Endometrial microvascular endothelial cells (primary cell): ENCODE data around the gene COG3. TPM values are rescaled to one million over a fixed set of nuclear protein-coding genes. Genes with fewer than 3 reads are reported as not detected.

Source experiments
- in situ Hi-C: cut with HindIII; loops from 2 replicates; pipeline ENCODE4 v1.10.0; 2017; ENCODE audit warnings: low sequenced_read_pairs, low pct_unique_long_range_greater_than_20kb; ENCODE audit errors: inconsistent ontology term
- total RNA-seq: library from RNA; depleted of rRNA; stranded (reverse); fragments of >200 nt; gene quantifications from one replicate; pipeline ENCODE4 v1.2.3, GENCODE V29; 2015; ENCODE audit errors: inconsistent ontology term

Gene COG3
- total RNA-seq, 1 donor from 2014 or later, result 20.2 TPM

DNA sequence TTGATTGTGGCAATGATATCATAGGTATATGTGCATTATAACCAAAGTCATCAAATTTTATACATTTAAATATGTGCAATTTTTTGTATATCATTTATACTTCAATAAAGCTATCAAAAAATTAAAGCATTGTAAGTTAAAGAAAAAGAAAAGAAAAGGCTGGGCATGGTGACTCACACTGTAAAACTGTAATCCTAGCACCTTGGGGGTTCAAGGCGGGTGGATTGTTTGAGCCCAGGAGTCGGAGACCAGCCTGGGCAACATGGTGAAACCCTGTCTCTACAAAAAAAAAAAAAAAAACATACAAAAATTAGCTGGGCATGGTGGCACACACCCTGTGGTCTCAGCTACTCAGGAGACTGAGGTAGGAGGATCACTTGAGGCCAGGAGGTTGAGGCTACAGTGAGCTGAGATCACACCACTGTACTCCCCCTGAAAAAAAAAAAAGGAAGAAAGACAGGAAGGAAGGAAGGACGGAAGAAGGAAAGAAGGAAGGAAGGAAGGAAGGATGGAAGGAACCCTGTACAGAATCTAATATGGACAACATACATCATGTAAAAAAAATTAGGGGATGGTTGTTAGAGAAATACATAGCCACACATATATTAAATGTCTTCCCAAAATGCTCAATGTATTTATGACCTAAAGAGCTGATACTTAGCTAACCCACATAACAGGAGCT lies 24.8 kb upstream of the COG3 start:
- in situ Hi-C loops, result no loop called here

GRCh38 chr13:45441633-45442032 lies 23.1 kb upstream of the COG3 start:
- in situ Hi-C loops, result no loop called here

GRCh38 chr13:45445053-45445452 lies 19.7 kb upstream of the COG3 start:
- in situ Hi-C loops, result no loop called here

DNA sequence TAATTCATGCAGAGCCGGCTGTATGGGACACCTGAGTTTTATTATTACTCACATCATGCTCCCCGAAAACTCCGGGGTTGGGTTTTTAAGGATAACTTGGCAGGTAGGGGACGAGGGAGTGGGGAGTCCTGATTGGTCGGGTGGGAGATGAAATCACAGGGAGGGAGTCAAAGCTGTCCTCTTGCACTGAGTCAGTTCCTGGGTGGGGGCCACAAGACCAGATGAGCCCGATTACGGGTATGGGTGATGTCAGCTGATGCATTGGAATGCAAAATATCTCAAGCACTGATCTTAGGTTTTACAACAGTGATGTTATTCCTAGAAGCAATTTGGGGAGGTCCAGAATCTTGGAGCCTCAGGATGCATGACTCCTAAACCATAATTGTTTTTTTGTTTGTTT lies 18.6 kb upstream of the COG3 start:
- in situ Hi-C loops, result no loop called here

DNA sequence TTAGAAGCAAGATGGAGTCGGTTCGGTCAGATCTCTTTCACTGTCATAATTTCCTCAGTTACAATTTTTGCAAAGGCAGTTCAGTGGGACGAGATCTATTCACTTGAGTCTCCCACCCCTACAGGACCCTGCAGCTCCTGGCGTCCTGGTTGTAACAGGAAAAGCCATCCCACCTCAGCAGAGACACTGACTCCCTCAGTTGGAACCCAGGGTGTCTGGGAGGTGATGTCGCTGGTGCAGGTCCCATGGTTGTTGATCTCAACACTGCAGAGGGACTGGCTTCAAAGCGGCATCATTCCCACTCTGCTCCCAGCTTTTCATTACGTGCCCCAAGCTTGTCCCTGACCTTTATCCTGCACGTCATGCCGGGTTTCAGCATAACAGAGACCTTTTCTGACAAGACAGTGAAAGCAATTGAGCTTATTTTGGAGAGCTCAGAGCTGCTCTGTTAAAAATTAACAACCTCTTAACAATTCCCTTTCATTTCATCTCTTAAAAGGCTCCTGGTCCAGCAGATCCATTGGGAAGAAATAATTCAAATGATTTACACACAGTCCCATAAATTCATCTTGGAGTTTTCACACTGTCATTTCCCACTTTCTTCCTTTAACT lies 17.6 kb upstream of the COG3 start:
- in situ Hi-C loops, result no loop called here

- in situ Hi-C loops, result no loop called here
These were observed 15.7 kb upstream of the COG3 start for GRCh38 chr13:45448965-45449559.

DNA sequence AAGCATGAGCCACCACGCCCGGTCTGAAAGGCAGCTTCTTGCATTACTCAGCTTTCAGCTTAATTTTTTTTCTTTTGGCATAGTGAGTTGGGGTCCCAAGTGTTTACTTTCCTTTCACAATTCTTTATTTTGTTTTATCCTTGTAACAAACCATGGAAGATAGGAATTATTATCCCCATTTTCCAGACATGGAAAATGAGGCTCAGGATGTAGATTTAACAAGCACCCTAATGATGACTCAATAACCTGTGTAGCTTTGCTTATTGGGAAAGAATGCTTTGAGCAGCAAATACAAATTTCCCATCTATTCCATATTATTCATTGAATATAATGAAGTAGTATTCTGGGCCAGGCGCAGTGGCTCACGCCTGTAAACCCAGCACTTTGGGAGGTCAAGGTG lies 13.5 kb upstream of the COG3 start:
- in situ Hi-C loops, result no loop called here

- in situ Hi-C loops, result no loop called here
These were observed 10.5 kb upstream of the COG3 start for GRCh38 chr13:45454204-45454603.

DNA sequence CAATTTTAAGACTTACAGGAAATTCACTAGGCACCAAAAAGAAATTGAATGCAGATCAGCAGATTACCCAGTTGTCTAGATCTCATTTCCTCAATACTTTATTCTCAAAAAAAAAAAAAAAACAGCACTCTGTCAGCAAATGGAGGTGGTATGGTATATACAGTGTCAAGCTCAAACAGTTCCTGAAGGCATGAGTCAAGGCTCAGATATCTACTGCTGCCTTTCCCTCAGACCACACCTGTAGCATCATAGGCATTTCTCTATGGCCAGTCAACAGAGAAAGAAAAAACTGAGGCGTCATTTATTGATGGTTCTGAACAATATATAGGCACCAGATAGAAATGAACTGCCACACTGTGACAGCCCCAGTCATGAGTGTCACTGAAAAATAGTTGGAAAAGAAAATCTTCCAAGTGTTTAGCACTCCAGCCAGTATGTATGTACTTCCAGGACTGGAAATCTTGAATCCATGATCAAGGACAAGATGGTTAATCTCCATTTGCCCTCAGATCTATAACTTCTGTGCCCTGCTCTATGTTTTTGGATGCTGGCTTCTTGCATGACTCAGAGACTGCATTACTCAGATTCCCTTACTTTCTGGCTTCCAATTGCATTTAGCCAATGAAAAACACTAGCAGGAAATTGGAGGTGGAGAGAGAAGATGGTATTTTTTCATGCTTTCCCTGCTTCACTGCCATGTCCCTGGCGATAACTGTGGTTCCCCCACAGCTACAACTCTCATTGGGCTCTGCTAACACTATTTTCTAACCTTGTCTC lies 8.4 kb upstream of the COG3 start:
- in situ Hi-C loops, result no loop called here

- in situ Hi-C loops, result no loop called here
These were observed 525 bp upstream of the COG3 start for GRCh38 chr13:45464141-45464686.

- in situ Hi-C loops, result no loop called here
These were observed 1.6 kb downstream of the COG3 start for GRCh38 chr13:45466359-45466758.

GRCh38 chr13:45468635-45469034 lies 3.9 kb downstream of the COG3 start:
- in situ Hi-C loops, result no loop called here

- in situ Hi-C loops, result no loop called here
These were observed 7.5 kb downstream of the COG3 start for GRCh38 chr13:45472171-45472705.

DNA sequence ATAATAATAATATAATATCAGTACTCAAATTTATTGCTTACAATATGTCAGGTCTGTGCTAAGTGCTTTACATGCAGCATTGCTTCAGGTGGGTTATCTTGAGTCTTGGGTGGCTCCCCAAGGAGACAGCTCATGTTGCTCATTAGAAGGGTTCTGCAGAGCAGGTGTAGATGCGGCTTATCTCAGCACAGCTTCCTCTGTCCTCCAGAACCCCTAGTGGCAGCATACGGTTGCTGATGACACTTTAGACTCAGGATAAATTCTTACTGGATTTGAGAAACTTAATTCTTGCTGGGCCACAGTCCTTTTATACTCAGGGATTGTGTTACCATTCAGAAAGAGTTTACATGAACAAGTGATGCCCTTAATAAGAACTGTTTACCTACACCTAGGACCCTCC lies 8.9 kb downstream of the COG3 start:
- in situ Hi-C loops, result no loop called here

- in situ Hi-C loops, result no loop called here
These were observed 10.1 kb downstream of the COG3 start for GRCh38 chr13:45474584-45475454.

DNA sequence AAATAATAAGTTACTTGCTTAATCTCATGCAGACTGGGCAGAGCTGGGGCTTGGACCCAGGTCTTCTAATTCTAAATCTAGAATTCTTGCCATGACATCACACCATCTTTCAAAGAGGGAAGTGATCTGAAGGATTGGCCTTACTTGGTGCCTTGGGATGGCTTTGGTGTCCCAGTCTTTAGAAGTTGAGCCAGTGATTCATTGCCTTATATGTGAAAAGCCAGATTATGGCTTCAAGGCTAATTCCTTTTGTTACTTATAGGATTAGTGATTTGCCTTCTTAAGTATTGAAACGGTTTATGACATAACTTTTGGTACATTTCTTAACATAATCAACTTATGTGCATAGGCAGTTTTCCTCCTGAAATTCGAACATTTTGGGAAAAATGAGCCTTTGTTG lies 14.9 kb downstream of the COG3 start:
- in situ Hi-C loops, result no loop called here

DNA sequence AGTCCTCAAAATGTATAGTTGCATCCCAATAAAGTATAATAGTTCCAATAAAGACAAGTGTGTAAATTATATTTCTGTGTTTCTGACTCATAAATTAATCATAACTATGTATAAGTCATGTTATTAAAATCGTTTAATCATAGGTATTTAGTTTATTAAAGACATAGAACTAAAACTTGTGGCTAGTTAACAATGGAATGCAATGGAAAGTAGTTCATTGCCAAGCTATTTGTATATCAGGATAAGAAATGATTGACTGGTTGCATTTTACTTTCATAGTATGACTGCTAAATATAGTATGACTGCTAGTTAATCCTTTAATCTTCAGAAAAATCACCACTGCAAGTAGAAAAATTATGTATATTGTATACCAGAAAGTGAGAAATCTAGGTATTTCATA lies 16.9 kb downstream of the COG3 start:
- in situ Hi-C loops, result no loop called here

DNA sequence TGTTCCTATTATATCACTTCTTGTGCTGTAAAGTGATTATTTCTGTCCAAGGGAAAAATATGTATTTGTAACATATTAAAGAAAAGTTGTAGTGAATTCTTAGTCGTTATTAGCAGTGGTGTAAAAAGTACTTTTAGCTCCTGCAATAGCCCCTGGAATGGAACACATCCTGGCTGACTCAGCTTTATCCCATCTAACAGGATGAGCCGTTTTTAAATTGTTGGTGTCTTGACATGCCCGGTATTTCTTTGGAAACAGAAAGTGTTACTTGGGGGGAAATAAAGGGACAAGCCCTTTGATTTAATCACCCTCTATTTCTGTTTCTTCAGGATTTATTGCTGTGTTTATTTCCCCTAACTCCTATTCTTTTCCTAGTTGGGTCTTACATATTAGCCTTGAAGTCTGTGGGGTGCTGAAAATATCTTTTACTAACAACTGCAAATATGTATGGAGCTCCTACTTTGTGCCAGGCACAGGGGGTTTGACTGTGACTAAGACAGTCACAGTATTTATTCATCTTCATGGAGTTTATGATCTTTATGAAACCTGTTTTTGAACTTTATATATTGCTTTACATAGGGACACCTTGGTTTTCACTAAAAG lies 17.9 kb downstream of the COG3 start:
- in situ Hi-C loops, result no loop called here
